Lower leg skin (tissue), 4 donors: ENCODE data around the gene TPPP. TPM values are rescaled to one million over a fixed set of nuclear protein-coding genes. Genes with fewer than 3 reads are reported as not detected.
"Not testable (repeated sequence)": the region's sequence is repeated elsewhere in the genome, so short reads cannot be mapped to it uniquely, and the experiment has no call there.

Experiments used
- DNase-seq, 2 donors: peaks; one replicate each; pipeline ENCODE4 v3.0.0-alpha.2; 2019; ENCODE audit warnings: low spot score in 2 of 2
- H3K4me3 ChIP-seq: fragments of 200-600 bp; sonication (generic); 2 replicates; pipeline ENCODE4 v1.5.1; 2017; ENCODE audit warnings: mild to moderate bottlenecking, low read depth; ENCODE audit not compliant: poor library complexity, severe bottlenecking
- CTCF ChIP-seq, 3 donors: fragments of 450-650 bp; IDR thresholded peaks; one replicate each; pipeline ENCODE4 v1.5.1; 2016; ENCODE audit warnings: antibody characterized with exemption in 3 of 3, mild to moderate bottlenecking in 3 of 3, moderate library complexity in 2 of 3
- POLR2A ChIP-seq, 2 donors: fragments of 450-650 bp; IDR thresholded peaks; one replicate each; pipeline ENCODE4 v1.6.1; 2016 to 2017; ENCODE audit warnings: antibody characterized with exemption in 2 of 2, mild to moderate bottlenecking in 1 of 2, moderate library complexity in 1 of 2
- WGBS, 2 donors: methylation state at CpG; one replicate each; pipeline ENCODE4 v1.1.5; 2018; 5-methylcytosine and 5-hydroxymethylcytosine counted together
- intact Hi-C: fragments of 100-400 bp; cut with DNase I; formaldehyde crosslinking; loops from one replicate; pipeline ENCODE4 v1.15.0; 2023; ENCODE audit warnings: low total_unique reads
- total RNA-seq, 4 donors: library from RNA; depleted of rRNA; stranded (reverse); fragments of >200 nt; gene quantifications; one replicate each; pipeline ENCODE4 v1.1.0, GENCODE V29; 2016

The TPPP gene
- total RNA-seq, 4 donors from 2014 or later, result 7.4 to 17.3 (median 10.4) TPM

GRCh38 chr5:634191-634590 lies 59.0 kb downstream of the TPPP start:
- H3K4me3 ChIP-seq, result no peak overlapping the region
- peak in 1 of 2 donors; percentile 73 for DNase-seq
- TF ChIP-seq CTCF (IDR thresholded peaks at IDR 0.05), result no peak
- TF ChIP-seq POLR2A (IDR thresholded peaks at IDR 0.05), result no peak
- 92 to 93% methylated on average over 12 of the region's 12 CpGs for WGBS, 2 donors
- intact Hi-C loops, result no loop called here

- TF ChIP-seq POLR2A (IDR thresholded peaks at IDR 0.05), result no peak
- TF ChIP-seq CTCF (IDR thresholded peaks at IDR 0.05), result no peak
- H3K4me3 ChIP-seq, result no peak overlapping the region
- DNase-seq, result peak in 1 of 2 donors; percentile 71
- intact Hi-C loops, result no loop called here
- WGBS, 2 donors, result 86 to 91% methylated on average over 18 to 20 of the region's 20 CpGs
Measured at GRCh38 chr5:633501-633955, 59.6 kb downstream of the TPPP start.

DNA sequence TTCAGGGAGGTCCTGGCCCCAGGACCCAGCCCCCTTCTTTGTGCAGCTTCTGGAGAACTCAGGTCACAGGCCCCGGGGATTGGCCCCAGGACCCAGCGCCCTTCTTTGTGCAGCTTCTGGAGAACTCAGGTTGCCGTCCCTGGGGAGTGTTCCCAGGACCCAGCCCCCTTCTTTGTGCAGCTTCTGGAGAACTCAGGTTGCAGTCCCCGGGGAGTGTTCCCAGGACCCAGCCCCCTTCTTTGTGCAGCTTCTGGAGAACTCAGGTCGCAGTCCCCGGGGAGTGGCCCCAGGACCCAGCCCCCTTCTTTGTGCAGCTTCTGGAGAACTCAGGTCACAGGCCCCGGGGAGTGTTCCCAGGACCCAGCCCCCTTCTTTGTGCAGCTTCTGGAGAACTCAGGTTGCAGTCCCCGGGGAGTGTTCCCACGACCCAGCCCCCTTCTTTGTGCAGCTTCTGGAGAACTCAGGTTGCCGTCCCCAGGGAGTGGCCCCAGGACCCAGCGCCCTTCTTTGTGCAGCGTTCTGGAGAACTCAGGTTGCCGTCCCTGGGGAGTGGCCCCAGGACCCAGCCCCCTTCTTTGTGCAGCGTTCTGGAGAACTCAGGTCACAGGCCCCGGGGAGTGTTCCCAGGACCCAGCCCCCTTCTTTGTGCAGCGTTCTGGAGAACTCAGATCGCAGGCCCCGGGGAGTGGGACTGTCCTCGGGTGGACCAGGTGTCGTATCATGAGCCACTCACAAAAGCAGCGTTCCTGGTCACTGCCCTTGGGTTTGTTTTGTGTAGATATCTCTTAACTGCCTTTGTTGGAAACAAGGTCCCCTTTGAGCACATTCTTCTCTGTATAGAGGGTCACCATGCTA lies 64.6 kb downstream of the TPPP start:
- intact Hi-C loops, H3K4me3 ChIP-seq, DNase-seq: not testable (repeated sequence)
- WGBS, 2 donors, result 73 to 76% methylated on average over 13 to 17 of the region's 21 CpGs

- intact Hi-C loops, result no loop called here
- H3K4me3 ChIP-seq, result no peak overlapping the region
- 95 to 96% methylated on average over 24 of the region's 24 CpGs for WGBS, 2 donors
- TF ChIP-seq POLR2A (IDR thresholded peaks at IDR 0.05) (no peak), CTCF (IDR thresholded peaks at IDR 0.05) (no peak)
- DNase-seq, result no peak
Measured at GRCh38 chr5:627840-628239, 65.3 kb downstream of the TPPP start.

GRCh38 chr5:626850-627249 lies 66.3 kb downstream of the TPPP start:
- WGBS, 2 donors, result 79 to 80% methylated on average over 3 of the region's 3 CpGs
- DNase-seq, result no peak
- intact Hi-C loops, result no loop called here
- TF ChIP-seq CTCF (IDR thresholded peaks at IDR 0.05) (no peak), POLR2A (IDR thresholded peaks at IDR 0.05) (no peak)
- no peak overlapping the region for H3K4me3 ChIP-seq

DNA sequence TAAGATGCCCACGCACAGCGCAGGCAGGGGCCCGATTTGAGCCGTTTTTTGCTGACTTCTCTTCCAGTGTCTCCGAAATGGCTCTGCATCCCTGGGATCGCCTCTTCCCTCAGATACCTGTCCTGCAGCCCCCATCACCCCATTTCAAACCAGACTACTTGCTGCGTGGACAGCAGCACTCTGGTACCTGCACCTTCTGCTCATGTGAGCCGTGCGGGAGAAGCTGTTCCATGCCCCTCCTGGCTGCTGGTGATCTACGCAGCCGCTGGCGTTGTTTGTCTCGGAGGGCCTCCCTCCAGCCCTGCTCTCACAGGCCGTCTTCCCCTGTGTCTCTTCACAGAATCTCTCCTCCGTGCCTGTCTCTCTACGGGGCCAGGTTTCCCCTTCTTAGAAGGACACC lies 67.6 kb downstream of the TPPP start:
- DNase-seq, result no peak

More for the DNA sequence above, 67.6 kb downstream of the TPPP start:
- no peak for TF ChIP-seq CTCF (IDR thresholded peaks at IDR 0.05)
- no peak for TF ChIP-seq POLR2A (IDR thresholded peaks at IDR 0.05)
- whole genome bisulfite sequencing, 2 donors, result 96 to 97% methylated on average over 16 of the region's 16 CpGs
- no peak overlapping the region for H3K4me3 ChIP-seq
- intact Hi-C loops, result no loop called here
